GM12878 (cell line): ENCODE results near the gene GRIK1. TPM values are rescaled to one million over a fixed set of nuclear protein-coding genes. Genes with fewer than 3 reads are reported as not detected.

Experiments used
- ATAC-seq: fragments of 200-7000 bp; cut with Tn5 transposase; 3 replicates; pipeline ENCODE4 v1.9.1; 2020; ENCODE audit warnings: mild to moderate bottlenecking, moderate library complexity
- BruUV-seq: library from RNA; stranded (reverse); fragments of 400-500 nt; replicated peaks from 2 replicates; lab custom pipeline; 2021; lab: Mats Ljungman, UMichigan
- CTCF ChIA-PET: fragments of 300-600 bp; sonication (Branson Sonifier 250); formaldehyde crosslinking; extraction: SDS; loops from one replicate; lab custom pipeline; 2021; ENCODE audit warnings: inconsistent platforms; lab: Yijun Ruan, JAX
- POLR2A ChIA-PET: fragments of 350-600 bp; formaldehyde crosslinking; extraction: SDS; loops from one replicate; lab custom pipeline; 2021; ENCODE audit warnings: inconsistent platforms; lab: Charles Lee
- RAD21 ChIA-PET: fragments of 300-600 bp; sonication (Branson Sonifier 250); formaldehyde crosslinking; loops from one replicate; lab custom pipeline; 2023; ENCODE audit warnings: antibody characterized with exemption; ENCODE audit not compliant: unreplicated experiment; lab: Charles Lee
- SMC1A ChIA-PET: fragments of 300-600 bp; sonication (Branson Sonifier 250); formaldehyde crosslinking; loops from one replicate; lab custom pipeline; 2023; ENCODE audit not compliant: unreplicated experiment, uncharacterized antibody; lab: Charles Lee
- DNase-seq: peaks from one replicate; pipeline ENCODE4 v3.0.0-alpha.2; 2011; ENCODE audit warnings: low read depth, low spot score
- FAIRE-seq: peaks from 3 replicates; lab custom pipeline; 2011; peaks lifted over from hg19 to GRCh38; lab: Jason Lieb, UNC
- H2AFZ ChIP-seq: 2 replicates; pipeline ENCODE4 v1.6.0; 2011; ENCODE audit warnings: low read depth, low read length, control low read depth; ENCODE audit not compliant: control insufficient read depth
- H3K27ac ChIP-seq: 2 replicates; pipeline ENCODE4 v1.5.1; 2011; ENCODE audit warnings: control low read depth; ENCODE audit not compliant: control insufficient read depth, insufficient read depth
- H3K27me3 ChIP-seq, 2 experiments: replicated peaks in 1 of 2; 2 replicates each; pipeline versions ENCODE4 v1.6.0 to v1.6.1; 2011; ENCODE audit warnings: low read length in 1 of 2; ENCODE audit not compliant: control insufficient read depth in 2 of 2, insufficient read depth in 2 of 2
- H3K36me3 ChIP-seq, 2 experiments: 2 replicates each; pipeline ENCODE4 v1.5.1; 2011; ENCODE audit warnings: low read length in 1 of 2; ENCODE audit not compliant: control insufficient read depth in 2 of 2, insufficient read depth in 2 of 2
- H3K4me1 ChIP-seq: 2 replicates; pipeline ENCODE4 v1.6.1; 2011; ENCODE audit warnings: mild to moderate bottlenecking, low read length, moderate library complexity, mixed read lengths; ENCODE audit not compliant: control insufficient read depth, insufficient read depth
- H3K4me2 ChIP-seq: 2 replicates; pipeline ENCODE4 v1.6.0; 2011; ENCODE audit warnings: control low read depth; ENCODE audit not compliant: control insufficient read depth, insufficient read depth
- H3K4me3 ChIP-seq: fragments of 200-600 bp; sonication (generic); 2 replicates; pipeline ENCODE4 v1.5.1; 2016
- H3K79me2 ChIP-seq: 2 replicates; pipeline ENCODE4 v1.6.0; 2011; ENCODE audit warnings: low read length; ENCODE audit not compliant: control insufficient read depth, insufficient read depth
- H3K9ac ChIP-seq: 2 replicates; pipeline ENCODE4 v1.8.0; 2011; ENCODE audit warnings: low read length, control low read depth, mixed read lengths; ENCODE audit not compliant: control insufficient read depth, insufficient read depth
- H3K9me3 ChIP-seq: replicated peaks from 3 replicates; pipeline ENCODE4 v1.5.1; 2011; ENCODE audit warnings: mild to moderate bottlenecking, low read length; ENCODE audit not compliant: control insufficient read depth, insufficient read depth
- H4K20me1 ChIP-seq: 2 replicates; pipeline ENCODE4 v1.6.0; 2011; ENCODE audit not compliant: control insufficient read depth, insufficient read depth
- DPF2 ChIP-seq: fragments of 450-650 bp; IDR thresholded peaks from 2 replicates; pipeline ENCODE4 v1.6.1; 2017; ENCODE audit warnings: mild to moderate bottlenecking
- EGR1 ChIP-seq, 2 experiments: IDR thresholded peaks; 1 replicate in 1 of 2; 2 replicates in 1 of 2; pipeline ENCODE4 v1.6.1; 2011 to 2012; ENCODE audit warnings: low read depth in 2 of 2, low read length in 2 of 2, borderline replicate concordance in 1 of 2, mild to moderate bottlenecking in 1 of 2, moderate library complexity in 1 of 2
- FOS ChIP-seq: IDR thresholded peaks from 3 replicates; pipeline ENCODE4 v1.6.1; 2011; ENCODE audit warnings: borderline replicate concordance; ENCODE audit not compliant: insufficient read length; ENCODE audit errors: extremely low read depth
- HDGF ChIP-seq: fragments of 450-650 bp; IDR thresholded peaks from 2 replicates; pipeline ENCODE4 v1.6.1; 2016; ENCODE audit warnings: antibody characterized with exemption
- KAT2A ChIP-seq: conservative IDR thresholded peaks from 2 replicates; pipeline ENCODE4 v1.6.1; 2011; ENCODE audit warnings: low read depth, low read length; ENCODE audit not compliant: control insufficient read depth
- MLLT1 ChIP-seq: fragments of 450-650 bp; IDR thresholded peaks from 2 replicates; pipeline ENCODE4 v1.6.1; 2016; ENCODE audit warnings: mild to moderate bottlenecking
- NBN ChIP-seq: fragments of 450-650 bp; IDR thresholded peaks from 2 replicates; pipeline ENCODE4 v1.6.1; 2016
- PML ChIP-seq: IDR thresholded peaks from 2 replicates; pipeline ENCODE4 v1.6.1; 2012; ENCODE audit warnings: low read length, inconsistent platforms
- RFX5 ChIP-seq: IDR thresholded peaks from 2 replicates; pipeline ENCODE4 v1.6.1; 2011; ENCODE audit warnings: low read depth, low read length, improper control_type of control experiment
- SUPT20H ChIP-seq: IDR thresholded peaks from 2 replicates; pipeline ENCODE4 v1.6.1; 2011; ENCODE audit warnings: low read depth, mild to moderate bottlenecking, low read length, moderate library complexity, borderline replicate concordance; ENCODE audit not compliant: control insufficient read depth
- WGBS: methylation state at CpG from one replicate; pipeline ENCODE4 v1.1.6; 2016; ENCODE audit warnings: low lambda C conversion rate; ENCODE audit not compliant: insufficient replicate concordance, insufficient coverage; ENCODE audit errors: missing lambda C conversion rate; 5-methylcytosine and 5-hydroxymethylcytosine counted together
- in situ Hi-C: fragments of 300-500 bp; cut with MboI; formaldehyde crosslinking; loops from 9 replicates; pipeline ENCODE4 v1.14.3; 2018; ENCODE audit warnings: mixed read lengths
- intact Hi-C: fragments of 100-400 bp; cut with micrococcal nuclease; formaldehyde crosslinking; loops from one replicate; pipeline ENCODE4 v1.14.2; 2022; ENCODE audit not compliant: unreplicated experiment
- polyA plus RNA-seq, 11 experiments: library from polyadenylated mRNA; depleted of rRNA in 4 of 11; unstranded in 6 of 11; stranded (reverse) in 5 of 11; fragments of >200 nt; fragmentation: Nextera tagmentation in 4 of 11; fragmentation: Illumina TruSeq in 1 of 11; extraction: Ambion mirVana in 4 of 11; extraction: Trizol in 1 of 11; gene quantifications; 1 replicate in 1 of 11; 2 replicates in 10 of 11; pipeline versions ENCODE4 v1.2.1 to v1.2.3, GENCODE V29; 2011 to 2016; ENCODE audit warnings: inconsistent platforms in 2 of 11, missing spikeins in 2 of 11, low read depth in 1 of 11
- total RNA-seq, 4 experiments: library from RNA; depleted of rRNA in 3 of 4; stranded (reverse); fragments of >200 nt in 3 of 4; fragmentation: Illumina TruSeq in 1 of 4; extraction: Trizol in 1 of 4; gene quantifications; 2 replicates each; pipeline versions ENCODE4 v1.2.1 to v1.2.3, GENCODE V29; 2013 to 2021
- TF ChIP-seq, protein P1 (sequence below): fragments of 450-650 bp; IDR thresholded peaks from 2 replicates; pipeline ENCODE4 v1.6.1; 2018; ENCODE audit warnings: mild to moderate bottlenecking, low read depth, moderate library complexity; ENCODE audit not compliant: partially characterized antibody

GRIK1 gene
- total and polyA plus RNA-seq, 10 of the 15 experiments (the other 5 are each of a cell fraction or from before 2014, with no cell fraction given) = 0.05 to 0.13 (median 0.09) TPM; not detected in 7

- no peak for TF ChIP-seq SUPT20H
- TF ChIP-seq KAT2A = no peak
- TF ChIP-seq RFX5 = no peak
- no peak for TF ChIP-seq EGR1 (IDR thresholded peaks at IDR 0.05; ENCODE audit: borderline replicate concordance in 1 of 2, low read depth in 2 of 2, low read length in 2 of 2)
- TF ChIP-seq FOS = no peak
- no peak for TF ChIP-seq HDGF
- no peak for TF ChIP-seq NBN
- TF ChIP-seq PML = no peak
Observed at GRCh38 chr21:29650523-29651022, 289.2 kb downstream of the GRIK1 start (continued).

- H3K4me3 ChIP-seq = no peak overlapping the region
- FAIRE-seq (no peak), ATAC-seq (no peak), DNase-seq (no peak)
- no peaks in the 10 kb centered on the region for H3K27me3 ChIP-seq
- H2AFZ ChIP-seq = no peak overlapping the region
- SMC1A ChIA-PET = no interaction called here
- RAD21 ChIA-PET = no interaction called here
- H3K36me3 ChIP-seq = no peaks in the 10 kb centered on the region
- in situ Hi-C loops = no loop called here
- no peaks in the 10 kb centered on the region for H3K4me1 ChIP-seq
- 72% methylated on average over 5 of the region's 5 CpGs for WGBS
- no peaks in the 10 kb centered on the region for H3K79me2 ChIP-seq
- no peak overlapping the region for H3K9ac ChIP-seq
- CTCF ChIA-PET = interaction anchor here (1.0 kb wide), 1 partner anchor 10 kb away, joined by 3 read pairs; no protein-coding TSS in a partner anchor
- H4K20me1 ChIP-seq = no peaks in the 10 kb centered on the region
- H3K27ac ChIP-seq = no peak overlapping the region
- no peaks in the 10 kb centered on the region for H3K9me3 ChIP-seq
- no peak overlapping the region for H3K4me2 ChIP-seq
- intact Hi-C loops = no loop called here
- POLR2A ChIA-PET = interaction anchor here (0.6 kb wide), 1 partner anchor 180 kb away, joined by 3 read pairs; no protein-coding TSS in a partner anchor
- BruUV-seq = no TSS peak
- TF ChIP-seq MLLT1 (no peak), DPF2 (no peak)
- TF ChIP-seq, protein P1, sequence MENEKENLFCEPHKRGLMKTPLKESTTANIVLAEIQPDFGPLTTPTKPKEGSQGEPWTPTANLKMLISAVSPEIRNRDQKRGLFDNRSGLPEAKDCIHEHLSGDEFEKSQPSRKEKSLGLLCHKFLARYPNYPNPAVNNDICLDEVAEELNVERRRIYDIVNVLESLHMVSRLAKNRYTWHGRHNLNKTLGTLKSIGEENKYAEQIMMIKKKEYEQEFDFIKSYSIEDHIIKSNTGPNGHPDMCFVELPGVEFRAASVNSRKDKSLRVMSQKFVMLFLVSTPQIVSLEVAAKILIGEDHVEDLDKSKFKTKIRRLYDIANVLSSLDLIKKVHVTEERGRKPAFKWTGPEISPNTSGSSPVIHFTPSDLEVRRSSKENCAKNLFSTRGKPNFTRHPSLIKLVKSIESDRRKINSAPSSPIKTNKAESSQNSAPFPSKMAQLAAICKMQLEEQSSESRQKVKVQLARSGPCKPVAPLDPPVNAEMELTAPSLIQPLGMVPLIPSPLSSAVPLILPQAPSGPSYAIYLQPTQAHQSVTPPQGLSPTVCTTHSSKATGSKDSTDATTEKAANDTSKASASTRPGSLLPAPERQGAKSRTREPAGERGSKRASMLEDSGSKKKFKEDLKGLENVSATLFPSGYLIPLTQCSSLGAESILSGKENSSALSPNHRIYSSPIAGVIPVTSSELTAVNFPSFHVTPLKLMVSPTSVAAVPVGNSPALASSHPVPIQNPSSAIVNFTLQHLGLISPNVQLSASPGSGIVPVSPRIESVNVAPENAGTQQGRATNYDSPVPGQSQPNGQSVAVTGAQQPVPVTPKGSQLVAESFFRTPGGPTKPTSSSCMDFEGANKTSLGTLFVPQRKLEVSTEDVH = no peak
- TF ChIP-seq, all 136 proteins: peak for 0
Observed at GRCh38 chr21:29649406-29649814, 290.4 kb downstream of the GRIK1 start.
